Lower leg skin (tissue), 3 donors: ENCODE data around the gene GAS7.

Experiments
- POLR2A ChIP-seq, 2 donors: fragments of 450-650 bp; IDR thresholded peaks; one replicate each; pipeline ENCODE4 v1.6.1; 2016 to 2017; ENCODE audit warnings: antibody characterized with exemption in 2 of 2, mild to moderate bottlenecking in 1 of 2, moderate library complexity in 1 of 2
- TF ChIP-seq, protein P1 (sequence below), 3 donors: fragments of 450-650 bp; IDR thresholded peaks; one replicate each; pipeline ENCODE4 v1.5.1; 2016; ENCODE audit warnings: antibody characterized with exemption in 3 of 3, mild to moderate bottlenecking in 3 of 3, moderate library complexity in 2 of 3

DNA sequence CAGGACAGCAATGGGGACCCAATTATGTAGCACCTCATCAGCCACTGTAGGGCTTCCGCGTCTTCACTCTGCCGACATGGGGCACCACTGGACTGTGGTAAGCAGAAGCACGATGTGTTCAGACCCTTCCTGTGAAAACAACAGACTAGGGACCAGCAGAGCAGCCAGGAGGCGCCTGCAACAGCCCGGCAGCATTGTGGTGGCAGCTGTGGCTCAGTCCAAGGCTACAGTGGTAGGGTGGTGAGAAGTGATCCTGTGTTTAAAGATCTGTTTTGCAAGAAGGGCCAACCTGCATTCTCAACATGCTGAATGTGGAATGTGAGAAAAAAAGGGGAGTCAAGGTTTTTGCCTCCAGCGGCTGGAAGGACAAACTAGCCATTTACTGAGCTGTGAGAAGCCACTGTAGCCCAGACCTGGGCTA, 80.8 kb downstream of the GAS7 start:
- TF ChIP-seq, protein P1, sequence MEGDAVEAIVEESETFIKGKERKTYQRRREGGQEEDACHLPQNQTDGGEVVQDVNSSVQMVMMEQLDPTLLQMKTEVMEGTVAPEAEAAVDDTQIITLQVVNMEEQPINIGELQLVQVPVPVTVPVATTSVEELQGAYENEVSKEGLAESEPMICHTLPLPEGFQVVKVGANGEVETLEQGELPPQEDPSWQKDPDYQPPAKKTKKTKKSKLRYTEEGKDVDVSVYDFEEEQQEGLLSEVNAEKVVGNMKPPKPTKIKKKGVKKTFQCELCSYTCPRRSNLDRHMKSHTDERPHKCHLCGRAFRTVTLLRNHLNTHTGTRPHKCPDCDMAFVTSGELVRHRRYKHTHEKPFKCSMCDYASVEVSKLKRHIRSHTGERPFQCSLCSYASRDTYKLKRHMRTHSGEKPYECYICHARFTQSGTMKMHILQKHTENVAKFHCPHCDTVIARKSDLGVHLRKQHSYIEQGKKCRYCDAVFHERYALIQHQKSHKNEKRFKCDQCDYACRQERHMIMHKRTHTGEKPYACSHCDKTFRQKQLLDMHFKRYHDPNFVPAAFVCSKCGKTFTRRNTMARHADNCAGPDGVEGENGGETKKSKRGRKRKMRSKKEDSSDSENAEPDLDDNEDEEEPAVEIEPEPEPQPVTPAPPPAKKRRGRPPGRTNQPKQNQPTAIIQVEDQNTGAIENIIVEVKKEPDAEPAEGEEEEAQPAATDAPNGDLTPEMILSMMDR (IDR thresholded peaks at IDR 0.05): no peak
- no peak for TF ChIP-seq POLR2A (IDR thresholded peaks at IDR 0.05)
